Neuronal stem cell (in vitro differentiated cells): ENCODE data around the gene GRIP2.

Experiments
- DNase-seq: peaks from one replicate; pipeline ENCODE4 v3.0.0-alpha.2; 2013; ENCODE audit warnings: low spot score
- H2AFZ ChIP-seq: one replicate; pipeline ENCODE4 v1.6.1; 2013; ENCODE audit warnings: mild to moderate bottlenecking, low read length, inconsistent platforms
- H2AK5ac ChIP-seq: 2 replicates; pipeline ENCODE4 v1.6.1; 2013; ENCODE audit warnings: low read depth, mild to moderate bottlenecking, inconsistent platforms, low read length, moderate library complexity, mixed read lengths
- H2BK120ac ChIP-seq: 2 replicates; pipeline ENCODE4 v1.6.1; 2013; ENCODE audit warnings: low read depth, mild to moderate bottlenecking, inconsistent platforms, low read length, moderate library complexity, mixed read lengths
- H2BK12ac ChIP-seq: one replicate; pipeline ENCODE4 v1.6.1; 2013; ENCODE audit warnings: low read length, inconsistent platforms
- H2BK15ac ChIP-seq: 2 replicates; pipeline ENCODE4 v1.6.1; 2013; ENCODE audit warnings: mild to moderate bottlenecking, low read length, inconsistent platforms, mixed read lengths
- H2BK5ac ChIP-seq: one replicate; pipeline ENCODE4 v1.6.1; 2013; ENCODE audit warnings: inconsistent platforms, mild to moderate bottlenecking, low read length, moderate library complexity
- H3K14ac ChIP-seq: one replicate; pipeline ENCODE4 v1.6.1; 2013; ENCODE audit warnings: low read length, inconsistent platforms
- H3K18ac ChIP-seq: 2 replicates; pipeline ENCODE4 v1.6.1; 2013; ENCODE audit warnings: low read length, inconsistent platforms
- H3K23ac ChIP-seq: 2 replicates; pipeline ENCODE4 v1.6.1; 2013; ENCODE audit warnings: low read depth, mild to moderate bottlenecking, mixed read lengths, low read length, inconsistent platforms; ENCODE audit not compliant: poor library complexity
- H3K27ac ChIP-seq: replicated peaks from 3 replicates; pipeline ENCODE4 v1.5.1; 2013; ENCODE audit warnings: low read length, inconsistent platforms
- H3K27me3 ChIP-seq, 3 experiments: 2 replicates each; pipeline ENCODE4 v1.6.1; 2013; ENCODE audit warnings: low read length in 3 of 3, mild to moderate bottlenecking in 2 of 3, inconsistent platforms in 1 of 3, low read depth in 1 of 3, mixed read lengths in 1 of 3, moderate library complexity in 1 of 3; ENCODE audit not compliant: control insufficient read depth in 3 of 3, insufficient read depth in 3 of 3
- H3K36me3 ChIP-seq, 2 donors: replicated peaks in 1 of 2; 2 replicates each; pipeline ENCODE4 v1.6.1; 2013; ENCODE audit warnings: low read length in 2 of 2; ENCODE audit not compliant: control insufficient read depth in 2 of 2, insufficient read depth in 2 of 2
- H3K4ac ChIP-seq: 2 replicates; pipeline ENCODE4 v1.6.1; 2013; ENCODE audit warnings: inconsistent platforms, mild to moderate bottlenecking, low read length, moderate library complexity
- H3K4me1 ChIP-seq, 2 donors: 1 replicate in 1 of 2; 2 replicates in 1 of 2; pipeline ENCODE4 v1.6.1; 2013; ENCODE audit warnings: low read length in 2 of 2, low read depth in 1 of 2; ENCODE audit not compliant: control insufficient read depth in 2 of 2, insufficient read depth in 1 of 2
- H3K4me2 ChIP-seq: one replicate; pipeline ENCODE4 v1.6.1; 2013; ENCODE audit warnings: mild to moderate bottlenecking, low read length, inconsistent platforms; ENCODE audit not compliant: insufficient read depth, poor library complexity, severe bottlenecking
- H3K4me3 ChIP-seq, 2 donors: 2 replicates each; pipeline ENCODE4 v1.5.1; 2013; ENCODE audit warnings: low read length in 2 of 2, mild to moderate bottlenecking in 2 of 2, inconsistent platforms in 1 of 2, moderate library complexity in 1 of 2
- H3K79me1 ChIP-seq: one replicate; pipeline ENCODE4 v1.6.1; 2013; ENCODE audit warnings: low read depth, mild to moderate bottlenecking, inconsistent platforms, low read length, moderate library complexity
- H3K9ac ChIP-seq: one replicate; pipeline ENCODE4 v1.6.1; 2013; ENCODE audit warnings: mild to moderate bottlenecking, low read depth, low read length, inconsistent platforms; ENCODE audit not compliant: poor library complexity
- H3K9me3 ChIP-seq, 2 donors: replicated peaks in 1 of 2; 2 replicates each; pipeline versions ENCODE3 to v1.6.1; 2013; ENCODE audit warnings: low read length in 2 of 2, mild to moderate bottlenecking in 2 of 2, inconsistent platforms in 1 of 2, low read depth in 1 of 2, mixed read lengths in 1 of 2, moderate library complexity in 1 of 2; ENCODE audit not compliant: control insufficient read depth in 2 of 2, insufficient read depth in 1 of 2
- H4K8ac ChIP-seq: one replicate; pipeline ENCODE4 v1.6.1; 2013; ENCODE audit warnings: low read depth, mild to moderate bottlenecking, inconsistent platforms, low read length, moderate library complexity
- H4K91ac ChIP-seq: one replicate; pipeline ENCODE4 v1.6.1; 2013; ENCODE audit warnings: low read length, low read depth, mild to moderate bottlenecking, inconsistent platforms; ENCODE audit not compliant: poor library complexity
- WGBS, 2 donors: extraction: QIAGEN DNeasy Blood & Tissue Kit; methylation state at CpG; one replicate each; pipeline ENCODE4 v1.1.7; 2013; ENCODE audit warnings: missing lambda C conversion rate in 2 of 2, mixed read lengths in 1 of 2; ENCODE audit not compliant: insufficient read length in 2 of 2, insufficient replicate concordance in 1 of 2; ENCODE audit errors: extremely low coverage in 2 of 2; 5-methylcytosine and 5-hydroxymethylcytosine counted together

The GRIP2 gene

DNA sequence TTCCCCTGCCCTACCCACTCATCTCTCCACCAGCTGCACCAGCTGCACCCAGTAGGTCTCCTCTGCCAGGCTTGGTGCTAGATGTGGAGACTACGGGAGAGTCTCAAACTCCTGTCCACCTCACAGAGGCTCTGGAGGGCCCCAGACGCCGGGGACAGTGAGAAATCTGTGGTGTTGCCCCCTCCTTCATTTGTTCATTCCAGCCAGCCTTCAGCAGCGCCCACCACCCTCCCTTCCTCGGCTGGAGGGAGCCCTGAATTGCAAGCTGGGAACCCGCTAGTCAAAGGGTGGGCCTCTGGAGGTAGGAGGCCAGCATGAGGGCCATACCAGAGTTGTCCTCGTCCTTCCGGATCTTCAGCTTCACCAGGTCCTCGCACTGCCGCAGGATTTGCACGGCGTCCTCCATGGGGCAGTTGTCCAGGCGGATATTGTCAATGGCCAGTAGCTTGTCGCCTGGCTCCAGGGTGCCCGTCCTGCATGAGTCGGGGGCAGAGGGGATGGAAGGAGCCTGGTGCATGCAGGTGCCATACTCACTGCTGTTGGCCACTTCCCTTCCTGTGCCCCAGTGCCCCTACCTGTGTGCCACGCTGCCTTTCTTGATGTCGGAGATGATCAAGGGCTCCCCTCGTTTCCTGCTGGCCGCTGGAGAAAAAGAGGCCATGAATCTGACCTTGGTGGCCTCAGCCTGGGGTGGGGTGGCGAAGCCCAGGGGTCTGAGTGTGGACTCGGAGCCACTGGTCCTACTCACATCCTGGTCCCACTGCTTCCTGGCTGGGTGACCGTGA, 29.1 kb downstream of the GRIP2 start:
- peak overlapping the region; percentile 45 for H3K18ac ChIP-seq
- H3K79me1 ChIP-seq = peaks cover 2% of the 10 kb centered on the region
- H2BK12ac ChIP-seq = peak overlapping the region; percentile 64
- no peak overlapping the region for H2AFZ ChIP-seq
- no peak overlapping the region for H4K8ac ChIP-seq
- H2BK120ac ChIP-seq = peak overlapping the region; percentile 72
- no peaks in the 10 kb centered on the region for H3K9me3 ChIP-seq
- H3K36me3 ChIP-seq = no peaks in the 10 kb centered on the region
- H3K4me3 ChIP-seq = no peak overlapping the region
- H3K27ac ChIP-seq = no peak overlapping the region
- H3K27me3 ChIP-seq = peaks cover 0 to 21% (median 0%) of the 10 kb centered on the region in 3 experiments
- DNase-seq = no peak
- H3K4me2 ChIP-seq = no peak overlapping the region
- H3K4me1 ChIP-seq = peaks cover 0 to 3% of the 10 kb centered on the region in 2 donors
- no peak overlapping the region for H3K9ac ChIP-seq
- H2BK5ac ChIP-seq = no peak overlapping the region
- H3K4ac ChIP-seq = no peak overlapping the region
- H2BK15ac ChIP-seq = no peak overlapping the region
- no peak overlapping the region for H3K14ac ChIP-seq
- peak overlapping the region; percentile 82 for H3K23ac ChIP-seq
- no CpG with 5 or more reads among the region's 23 CpGs for WGBS, 2 donors
- H2AK5ac ChIP-seq = peak overlapping the region; percentile 86
- no peak overlapping the region for H4K91ac ChIP-seq

DNA sequence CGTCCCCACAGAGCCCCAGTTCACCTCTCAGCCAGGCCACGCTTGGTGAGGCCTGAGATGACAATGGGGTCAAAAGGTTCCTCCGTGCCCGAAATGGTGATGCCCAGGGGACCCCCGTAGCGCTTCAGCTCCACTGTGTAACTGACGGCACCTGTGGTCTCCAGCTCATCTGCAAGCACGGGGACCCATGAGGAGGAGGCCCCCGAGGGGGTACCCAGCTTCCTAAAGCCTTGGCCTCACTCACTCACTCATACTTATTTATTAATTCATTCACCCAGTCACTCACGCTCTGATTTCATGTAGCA, 30.4 kb downstream of the GRIP2 start:
- Histone ChIP-seq H3K4me2 (no peak overlapping the region), H4K91ac (no peak overlapping the region), H3K79me1 (peaks cover 2% of the 10 kb centered on the region), H2BK5ac (peak overlapping the region; percentile 68), H3K9me3 (no peaks in the 10 kb centered on the region), H3K4me3 (no peak overlapping the region), H3K18ac (peak overlapping the region; percentile 88), H2AK5ac (peak overlapping the region; percentile 88), H4K8ac (no peak overlapping the region), H3K27ac (no peak overlapping the region), H2BK15ac (peak overlapping the region; percentile 69), H3K4ac (no peak overlapping the region), H2BK12ac (no peak overlapping the region), H3K9ac (no peak overlapping the region), H2AFZ (no peak overlapping the region), H3K27me3 (peaks cover 0 to 21% (median 0%) of the 10 kb centered on the region in 3 experiments), H2BK120ac (no peak overlapping the region), H3K4me1 (peaks cover 0 to 3% of the 10 kb centered on the region in 2 donors), H3K23ac (no peak overlapping the region), H3K36me3 (no peaks in the 10 kb centered on the region), H3K14ac (peak overlapping the region; percentile 90)
- no peak for DNase-seq
- no CpG with 5 or more reads among the region's 10 CpGs for WGBS, 2 donors

DNA sequence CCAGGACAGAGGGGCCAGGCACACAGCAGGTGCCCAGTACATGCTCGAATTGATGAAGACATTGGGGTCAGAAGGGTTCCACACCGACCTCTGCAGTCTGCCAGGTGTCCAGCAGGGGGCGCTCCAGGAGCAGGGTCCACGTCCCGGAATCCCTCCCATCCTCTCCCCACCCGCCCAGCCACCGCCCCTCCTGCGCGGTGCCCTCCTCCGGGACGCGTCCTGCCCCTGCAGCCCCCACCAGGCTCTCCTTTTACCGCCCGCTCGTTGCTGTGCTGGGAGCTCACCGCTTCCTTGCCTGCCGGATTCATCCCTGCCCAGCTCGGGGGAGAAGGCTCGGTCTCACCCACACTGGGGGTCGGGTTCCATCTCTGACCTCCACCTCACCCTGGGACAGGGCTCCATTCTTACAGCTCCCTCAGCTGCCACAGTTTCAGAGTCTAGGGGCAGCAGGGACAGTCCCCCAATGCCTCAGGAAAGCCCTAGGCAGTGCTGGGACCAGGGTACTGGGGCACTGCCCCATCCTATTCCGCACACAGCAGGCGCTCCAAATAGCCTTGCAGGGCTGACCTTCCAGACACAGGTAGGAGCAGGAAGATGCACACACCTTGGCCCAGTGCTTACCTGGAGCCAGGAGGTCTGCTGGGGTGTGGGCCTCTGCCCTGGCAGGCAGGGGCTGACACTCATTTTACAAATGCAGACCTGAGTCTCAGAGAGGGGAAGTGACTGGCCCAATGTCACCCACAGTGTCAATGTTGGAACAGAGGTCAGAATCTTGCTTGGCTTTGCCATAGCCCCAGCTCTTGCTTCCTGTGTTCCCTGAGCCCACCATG, 31.0 kb downstream of the GRIP2 start:
- Histone ChIP-seq H3K4ac (no peak overlapping the region), H3K36me3 (no peaks in the 10 kb centered on the region), H2BK5ac (peak overlapping the region; percentile 68), H2AFZ (peak overlapping the region; percentile 71), H2BK12ac (no peak overlapping the region), H2BK15ac (peak overlapping the region; percentile 69), H2AK5ac (peak overlapping the region; percentile 88), H3K27ac (no peak overlapping the region), H4K8ac (peak overlapping the region; percentile 29), H3K79me1 (peaks cover 2% of the 10 kb centered on the region), H2BK120ac (no peak overlapping the region), H3K18ac (peak overlapping the region; percentile 88), H3K14ac (peak overlapping the region; percentile 90), H4K91ac (no peak overlapping the region), H3K4me2 (peak overlapping the region; percentile 84), H3K9ac (peak overlapping the region; percentile 53), H3K4me1 (peaks cover 0 to 3% of the 10 kb centered on the region in 2 donors), H3K23ac (peak overlapping the region; percentile 16), H3K9me3 (no peaks in the 10 kb centered on the region), H3K4me3 (peak overlapping the region in 1 of 2 donors; percentile 70), H3K27me3 (peaks cover 0 to 21% (median 0%) of the 10 kb centered on the region in 3 experiments)
- peak; percentile 78 for DNase-seq
- WGBS, 2 donors = no CpG with 5 or more reads among the region's 22 CpGs

DNA sequence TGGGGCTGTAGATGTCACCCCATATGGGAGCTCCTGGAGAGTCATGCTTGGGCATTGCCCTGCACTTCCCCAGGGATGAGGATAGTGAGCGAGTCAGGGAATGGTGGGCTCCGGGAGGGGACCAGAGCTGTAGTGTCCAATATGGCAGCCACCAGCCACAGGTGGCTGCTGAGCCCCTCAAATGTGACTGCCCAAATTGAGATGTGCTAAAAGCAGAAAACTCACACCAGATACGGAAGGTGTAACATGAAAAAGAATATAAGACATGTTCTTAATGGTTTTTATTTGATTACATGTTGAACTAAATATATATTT, 31.7 kb downstream of the GRIP2 start:
- no peaks in the 10 kb centered on the region for H3K9me3 ChIP-seq
- no peaks in the 10 kb centered on the region for H3K36me3 ChIP-seq
- H3K4ac ChIP-seq = no peak overlapping the region
- H3K4me3 ChIP-seq = no peak overlapping the region
- no peak overlapping the region for H3K27ac ChIP-seq
- DNase-seq = no peak
- H4K91ac ChIP-seq = no peak overlapping the region
- H3K4me1 ChIP-seq = peaks cover 0 to 3% of the 10 kb centered on the region in 2 donors
- no peak overlapping the region for H2BK5ac ChIP-seq
- no peak overlapping the region for H2BK15ac ChIP-seq
- no peak overlapping the region for H2BK120ac ChIP-seq
- no peak overlapping the region for H3K4me2 ChIP-seq
- no peak overlapping the region for H2BK12ac ChIP-seq
- no peak overlapping the region for H2AK5ac ChIP-seq
- no peak overlapping the region for H3K23ac ChIP-seq
- H3K9ac ChIP-seq = no peak overlapping the region
- no peak overlapping the region for H3K18ac ChIP-seq
- no peak overlapping the region for H4K8ac ChIP-seq
- H3K27me3 ChIP-seq = peaks cover 0 to 21% (median 0%) of the 10 kb centered on the region in 3 experiments
- no CpG with 5 or more reads among the region's 3 CpGs for WGBS, 2 donors
- no peak overlapping the region for H2AFZ ChIP-seq
- H3K14ac ChIP-seq = no peak overlapping the region
- peaks cover 2% of the 10 kb centered on the region for H3K79me1 ChIP-seq
